Activated effector memory CD4-positive, alpha-beta T cell treated with Interleukin-2 at 50 U/mL for 16 hours (primary cell): ENCODE results near the gene RORC.
"Not testable (repeated sequence)": the region's sequence is repeated elsewhere in the genome, so short reads cannot be mapped to it uniquely, and the experiment has no call there.

Experiments used
- DNase-seq: peaks from one replicate; pipeline ENCODE4 v3.0.0-alpha.2; 2020

RORC gene

GRCh38 chr1:151769270-151769669 is 62.3 kb downstream of the RORC start:
- DNase-seq = not testable (repeated sequence)

GRCh38 chr1:151768351-151769066 is 63.1 kb downstream of the RORC start:
- DNase-seq = not testable (repeated sequence)

- DNase-seq = no peak
Measured at GRCh38 chr1:151763990-151764389, 67.6 kb downstream of the RORC start.

- peak; percentile 79 for DNase-seq
Measured at GRCh38 chr1:151762941-151763921, 68.4 kb downstream of the RORC start, which contains the start of gene MRPL9. TSS of gene MRPL9 (minus strand) at chr1:151763496. CDS start at chr1:151763479, 17 bp downstream.

- DNase-seq = no peak
Measured at GRCh38 chr1:151760597-151761385, 70.8 kb downstream of the RORC start.

GRCh38 chr1:151759241-151759640 is 72.4 kb downstream of the RORC start:
- no peak for DNase-seq

GRCh38 chr1:151756291-151756690 is 75.3 kb downstream of the RORC start:
- DNase-seq = no peak
